NT2/D1 (cell line): Measurements from ENCODE around the gene SUDS3.

Experiments
- DNase-seq: peaks from one replicate; pipeline ENCODE4 v3.0.0-alpha.2; 2011; ENCODE audit warnings: low read depth, low spot score
- H3K27me3 ChIP-seq: 2 replicates; pipeline ENCODE4 v1.6.0; 2011; ENCODE audit warnings: mild to moderate bottlenecking; ENCODE audit not compliant: insufficient read length, insufficient read depth
- H3K36me3 ChIP-seq: 2 replicates; pipeline ENCODE4 v1.6.1; 2011; ENCODE audit warnings: mild to moderate bottlenecking, low read length, mixed read lengths; ENCODE audit not compliant: insufficient read depth, insufficient read length
- H3K4me1 ChIP-seq: 2 replicates; pipeline ENCODE4 v1.5.1; 2011; ENCODE audit not compliant: insufficient read depth, insufficient read length
- H3K4me3 ChIP-seq: 2 replicates; pipeline ENCODE4 v1.5.1; 2011; ENCODE audit warnings: low read depth; ENCODE audit not compliant: insufficient read length
- H3K9ac ChIP-seq: 2 replicates; pipeline ENCODE4 v1.6.0; 2011; ENCODE audit warnings: low read depth; ENCODE audit not compliant: insufficient read length
- H3K9me3 ChIP-seq: 2 replicates; pipeline ENCODE4 v1.5.1; 2011; ENCODE audit warnings: mild to moderate bottlenecking, low read length; ENCODE audit not compliant: insufficient read depth
- SUZ12 ChIP-seq: IDR thresholded peaks from 2 replicates; pipeline ENCODE4 v1.6.1; 2011; ENCODE audit not compliant: insufficient read length, insufficient read depth; ENCODE audit errors: extremely low read depth
- YY1 ChIP-seq: IDR thresholded peaks from 2 replicates; pipeline ENCODE4 v1.6.1; 2011; ENCODE audit not compliant: insufficient read length, insufficient read depth
- ZNF274 ChIP-seq: IDR thresholded peaks from 2 replicates; pipeline ENCODE4 v1.6.1; 2011; ENCODE audit warnings: mild to moderate bottlenecking, low read depth, low read length

The SUDS3 gene

GRCh38 chr12:118357257-118358007 lies 18.9 kb upstream of the SUDS3 start:
- H3K9ac ChIP-seq = no peak overlapping the region
- H3K4me3 ChIP-seq = no peak overlapping the region
- TF ChIP-seq ZNF274 (no peak), SUZ12 (no peak), YY1 (no peak)

GRCh38 chr12:118358008-118358359 lies 18.4 kb upstream of the SUDS3 start:
- H3K4me1 ChIP-seq = no peaks in the 10 kb centered on the region
- no peak overlapping the region for H3K9ac ChIP-seq
- no peaks in the 10 kb centered on the region for H3K27me3 ChIP-seq
- peaks cover 13% of the 10 kb centered on the region; the same call in 1 of the 2 replicates for H3K9me3 ChIP-seq
- H3K36me3 ChIP-seq = no peaks in the 10 kb centered on the region
- no peak for TF ChIP-seq ZNF274
- TF ChIP-seq SUZ12 = no peak
- TF ChIP-seq YY1 = no peak
- no peak for DNase-seq
- no peak overlapping the region for H3K4me3 ChIP-seq

More at GRCh38 chr12:118357257-118358007, 18.9 kb upstream of the SUDS3 start:
- Histone ChIP-seq H3K27me3 (no peaks in the 10 kb centered on the region), H3K36me3 (no peaks in the 10 kb centered on the region), H3K4me1 (no peaks in the 10 kb centered on the region), H3K9me3 (peaks cover 13% of the 10 kb centered on the region; the same call in 1 of the 2 replicates)
- DNase-seq = no peak

DNA sequence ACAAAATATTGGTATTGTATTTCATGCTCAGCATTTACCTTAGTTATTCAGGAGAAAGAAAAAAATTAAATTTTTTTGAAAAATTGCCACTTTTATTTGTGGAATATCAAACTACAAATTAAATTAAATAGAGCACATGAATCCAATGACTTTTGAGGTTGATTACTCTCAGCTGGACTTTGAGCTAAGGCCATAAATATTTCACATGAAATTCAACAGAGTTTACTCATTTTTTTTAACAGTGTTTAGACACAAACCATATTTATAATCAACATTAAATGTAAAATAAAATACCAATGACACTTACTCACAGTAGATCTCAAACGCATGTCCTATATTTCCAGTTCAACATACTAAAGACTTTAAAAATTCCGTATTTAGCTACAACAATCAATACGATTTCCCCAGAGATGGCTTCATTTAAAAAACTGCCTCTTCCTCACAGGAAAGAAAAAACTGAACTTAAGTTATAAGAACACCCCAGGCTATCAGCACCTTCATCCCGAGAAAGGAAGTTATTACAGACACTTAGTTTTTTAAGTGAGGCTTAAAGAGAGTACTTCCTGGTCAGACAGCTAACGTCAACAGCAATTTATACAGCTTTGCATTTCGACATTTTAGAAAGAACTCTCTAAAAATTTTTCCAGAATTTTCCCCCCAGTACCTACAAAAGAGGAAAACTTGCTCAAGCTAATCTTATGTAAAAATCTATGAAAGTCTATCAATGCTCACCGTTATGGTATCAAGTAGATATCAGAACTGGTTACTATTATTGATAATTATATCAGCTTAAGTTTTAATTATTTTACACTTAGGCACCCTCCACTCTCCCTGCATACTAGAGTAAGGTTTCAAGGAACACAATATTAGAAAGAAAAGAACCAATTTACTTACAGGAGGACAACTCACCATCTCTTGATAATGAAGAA lies 17.5 kb upstream of the SUDS3 start:
- no peak for DNase-seq
- Histone ChIP-seq H3K4me1 (no peaks in the 10 kb centered on the region), H3K4me3 (no peak overlapping the region), H3K36me3 (no peaks in the 10 kb centered on the region), H3K9ac (no peak overlapping the region), H3K27me3 (no peaks in the 10 kb centered on the region), H3K9me3 (peaks cover 13% of the 10 kb centered on the region; the same call in 1 of the 2 replicates)
- no peak for TF ChIP-seq YY1
- no peak for TF ChIP-seq SUZ12
- no peak for TF ChIP-seq ZNF274

GRCh38 chr12:118359541-118359915 lies 16.8 kb upstream of the SUDS3 start:
- no peak overlapping the region for H3K9ac ChIP-seq

DNA sequence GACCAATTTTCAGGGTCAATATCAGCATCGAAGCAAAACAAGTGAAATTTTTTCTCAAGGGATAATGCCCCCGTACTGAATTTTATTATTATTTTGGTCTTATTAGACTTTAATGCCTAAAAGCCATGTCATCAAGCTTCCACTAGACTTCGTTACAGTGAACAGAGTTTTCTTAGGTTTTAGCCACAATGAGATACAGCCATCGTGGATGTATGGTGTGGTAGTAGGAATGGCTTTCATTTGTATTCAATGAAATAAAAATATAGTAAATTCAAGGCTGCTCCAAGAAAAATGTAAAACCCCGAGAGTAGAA lies 15.3 kb upstream of the SUDS3 start:
- Histone ChIP-seq H3K36me3 (no peaks in the 10 kb centered on the region), H3K4me1 (no peaks in the 10 kb centered on the region), H3K9ac (no peak overlapping the region), H3K4me3 (no peak overlapping the region), H3K9me3 (no peaks in the 10 kb centered on the region), H3K27me3 (no peaks in the 10 kb centered on the region)
- TF ChIP-seq YY1 (no peak), SUZ12 (no peak), ZNF274 (no peak)
- DNase-seq = no peak

More at GRCh38 chr12:118359541-118359915, 16.8 kb upstream of the SUDS3 start:
- Histone ChIP-seq H3K4me3 (no peak overlapping the region), H3K4me1 (no peaks in the 10 kb centered on the region), H3K27me3 (no peaks in the 10 kb centered on the region), H3K36me3 (no peaks in the 10 kb centered on the region), H3K9me3 (peaks cover 8% of the 10 kb centered on the region; the same call in 1 of the 2 replicates)
- TF ChIP-seq SUZ12 (no peak), ZNF274 (no peak), YY1 (no peak)
- no peak for DNase-seq

DNA sequence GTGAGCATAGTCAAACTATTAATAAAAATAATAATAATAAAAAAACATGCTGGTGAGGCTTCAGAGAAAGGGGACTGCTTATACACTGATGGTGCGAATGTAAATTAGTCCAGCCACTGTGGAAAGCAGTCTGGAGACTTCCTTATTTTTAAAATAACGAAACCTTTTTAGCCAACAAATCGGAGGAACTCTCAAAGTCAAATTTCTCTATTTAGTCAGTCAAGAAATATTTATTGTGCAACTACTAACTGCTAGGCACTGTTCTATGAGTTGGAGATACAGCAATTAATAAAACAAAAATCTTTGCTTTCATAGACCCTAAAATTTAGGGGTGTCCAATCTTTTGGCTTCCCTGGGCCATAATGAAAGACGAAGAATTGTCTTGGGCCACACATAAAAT lies 14.5 kb upstream of the SUDS3 start:
- no peak for DNase-seq
- Histone ChIP-seq H3K27me3 (no peaks in the 10 kb centered on the region), H3K4me1 (no peaks in the 10 kb centered on the region), H3K9me3 (no peaks in the 10 kb centered on the region), H3K36me3 (no peaks in the 10 kb centered on the region), H3K4me3 (no peak overlapping the region), H3K9ac (no peak overlapping the region)
- TF ChIP-seq YY1 (no peak), SUZ12 (no peak), ZNF274 (no peak)

GRCh38 chr12:118368821-118369220 lies 7.5 kb upstream of the SUDS3 start:
- H3K4me1 ChIP-seq = no peaks in the 10 kb centered on the region
- no peaks in the 10 kb centered on the region for H3K36me3 ChIP-seq
- no peak overlapping the region for H3K9ac ChIP-seq
- no peaks in the 10 kb centered on the region for H3K9me3 ChIP-seq
- no peak overlapping the region for H3K4me3 ChIP-seq
- DNase-seq = no peak
- TF ChIP-seq YY1 (no peak), SUZ12 (no peak), ZNF274 (no peak)
- peaks cover 33% of the 10 kb centered on the region for H3K27me3 ChIP-seq
